GM06990 (cell line): ENCODE data around the gene SNRPB.
"Not testable (repeated sequence)": the region's sequence is repeated elsewhere in the genome, so short reads cannot be mapped to it uniquely, and the experiment has no call there.

Experiments used
- DNase-seq: peaks from one replicate; pipeline ENCODE4 v3.0.0-alpha.2; 2011; ENCODE audit not compliant: insufficient read length; ENCODE audit errors: extremely low read depth
- H3K27me3 ChIP-seq: replicated peaks from 2 replicates; pipeline ENCODE4 v1.6.0; 2011; ENCODE audit warnings: low read length; ENCODE audit not compliant: control insufficient read depth, insufficient read depth
- H3K36me3 ChIP-seq: 2 replicates; pipeline ENCODE4 v1.5.1; 2011; ENCODE audit warnings: low read length; ENCODE audit not compliant: control insufficient read depth, insufficient read depth
- H3K4me3 ChIP-seq: replicated peaks from 2 replicates; pipeline ENCODE4 v1.5.1; 2011; ENCODE audit warnings: low read depth, mild to moderate bottlenecking, control low read depth, low read length
- TF ChIP-seq, protein P1 (sequence below): IDR thresholded peaks from 2 replicates; pipeline ENCODE4 v1.5.1; 2011; ENCODE audit warnings: low read length, control low read depth, mild to moderate bottlenecking, inconsistent platforms; ENCODE audit not compliant: insufficient read depth, poor library complexity, severe bottlenecking

SNRPB gene

DNA sequence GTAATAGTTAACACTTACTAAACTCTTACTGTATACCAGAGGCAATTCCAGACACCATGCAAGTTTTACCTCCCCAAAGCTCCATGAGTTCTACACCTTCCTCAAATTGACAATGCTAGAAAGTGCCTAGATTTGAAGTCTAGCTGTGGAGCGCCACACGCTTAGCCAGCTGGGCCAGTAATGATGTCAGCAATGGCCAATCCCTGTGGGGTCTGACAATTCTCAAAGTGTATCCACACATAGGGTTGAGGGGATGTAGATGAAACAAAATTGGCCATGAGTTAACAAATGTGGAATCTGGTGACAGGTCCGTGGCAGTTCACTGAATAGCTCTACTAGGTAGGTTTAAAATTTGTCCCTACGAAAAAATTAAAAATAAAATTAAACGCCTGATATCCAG is 36.9 kb upstream of the SNRPB start:
- peak overlapping the region; percentile 79; the same call in 1 of the 2 replicates for H3K4me3 ChIP-seq
- H3K36me3 ChIP-seq, result no peaks in the 10 kb centered on the region
- DNase-seq, result no peak
- TF ChIP-seq, protein P1, sequence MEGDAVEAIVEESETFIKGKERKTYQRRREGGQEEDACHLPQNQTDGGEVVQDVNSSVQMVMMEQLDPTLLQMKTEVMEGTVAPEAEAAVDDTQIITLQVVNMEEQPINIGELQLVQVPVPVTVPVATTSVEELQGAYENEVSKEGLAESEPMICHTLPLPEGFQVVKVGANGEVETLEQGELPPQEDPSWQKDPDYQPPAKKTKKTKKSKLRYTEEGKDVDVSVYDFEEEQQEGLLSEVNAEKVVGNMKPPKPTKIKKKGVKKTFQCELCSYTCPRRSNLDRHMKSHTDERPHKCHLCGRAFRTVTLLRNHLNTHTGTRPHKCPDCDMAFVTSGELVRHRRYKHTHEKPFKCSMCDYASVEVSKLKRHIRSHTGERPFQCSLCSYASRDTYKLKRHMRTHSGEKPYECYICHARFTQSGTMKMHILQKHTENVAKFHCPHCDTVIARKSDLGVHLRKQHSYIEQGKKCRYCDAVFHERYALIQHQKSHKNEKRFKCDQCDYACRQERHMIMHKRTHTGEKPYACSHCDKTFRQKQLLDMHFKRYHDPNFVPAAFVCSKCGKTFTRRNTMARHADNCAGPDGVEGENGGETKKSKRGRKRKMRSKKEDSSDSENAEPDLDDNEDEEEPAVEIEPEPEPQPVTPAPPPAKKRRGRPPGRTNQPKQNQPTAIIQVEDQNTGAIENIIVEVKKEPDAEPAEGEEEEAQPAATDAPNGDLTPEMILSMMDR, result no peak
- no peaks in the 10 kb centered on the region for H3K27me3 ChIP-seq

DNA sequence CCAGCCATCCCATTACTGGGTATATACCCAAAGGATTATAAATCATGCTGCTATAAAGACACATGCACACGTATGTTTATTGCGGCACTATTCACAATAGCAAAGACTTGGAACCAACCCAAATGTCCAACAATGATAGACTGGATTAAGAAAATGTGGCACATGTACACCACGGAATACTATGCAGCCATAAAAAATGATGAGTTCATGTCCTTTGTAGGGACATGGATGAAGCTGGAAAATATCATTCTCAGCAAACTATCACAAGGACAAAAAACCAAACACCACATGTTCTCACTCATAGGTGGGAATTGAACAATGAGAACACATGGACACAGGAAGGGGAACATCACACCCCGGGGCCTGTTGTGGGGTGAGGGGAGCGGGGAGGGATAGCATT is 35.8 kb upstream of the SNRPB start:
- not testable (repeated sequence) for H3K4me3 ChIP-seq, H3K27me3 ChIP-seq, DNase-seq, H3K36me3 ChIP-seq

DNA sequence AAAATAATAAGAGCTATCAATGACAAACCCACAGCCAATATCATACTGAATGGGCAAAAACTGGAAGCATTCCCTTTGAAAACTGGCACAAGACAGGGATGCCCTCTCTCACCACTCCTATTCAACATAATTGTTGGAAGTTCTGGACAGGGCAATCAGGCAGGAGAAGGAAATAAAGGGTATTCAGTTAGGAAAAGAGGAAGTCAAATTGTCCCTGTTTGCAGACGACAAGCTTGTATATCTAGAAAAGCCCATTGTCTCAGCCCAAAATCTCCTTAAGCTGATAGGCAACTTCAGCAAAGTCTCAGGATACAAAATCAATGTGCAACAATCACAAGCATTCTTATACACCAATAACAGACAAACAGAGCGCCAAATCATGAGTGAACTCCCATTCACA is 34.2 kb upstream of the SNRPB start:
- H3K27me3 ChIP-seq, H3K4me3 ChIP-seq, H3K36me3 ChIP-seq, DNase-seq: not testable (repeated sequence)

DNA sequence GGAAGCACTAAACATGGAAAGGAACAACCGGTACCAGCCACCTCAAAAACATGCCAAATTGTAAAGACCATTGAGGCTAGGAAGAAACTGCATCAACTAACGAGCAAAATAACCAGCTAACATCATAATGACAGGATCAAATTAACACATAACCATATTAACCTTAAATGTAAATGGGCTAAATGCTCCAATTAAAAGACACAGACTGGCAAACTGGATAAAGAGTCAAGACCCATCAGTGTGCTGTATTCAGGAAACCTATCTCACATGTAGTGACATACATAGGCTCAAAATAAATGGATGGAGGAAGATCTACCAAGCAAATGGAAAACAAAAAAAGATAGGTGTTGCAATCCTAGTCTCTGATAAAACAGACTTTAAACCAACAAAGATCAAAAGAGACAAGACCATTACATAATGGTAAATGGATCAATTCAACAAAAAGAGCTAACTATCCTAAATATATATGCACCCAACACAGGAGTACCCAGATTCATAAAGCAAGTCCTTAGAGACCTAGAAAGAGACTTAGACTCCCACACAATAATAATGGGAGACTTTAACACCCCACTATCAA is 32.3 kb upstream of the SNRPB start:
- DNase-seq, H3K27me3 ChIP-seq, H3K36me3 ChIP-seq, H3K4me3 ChIP-seq: not testable (repeated sequence)

DNA sequence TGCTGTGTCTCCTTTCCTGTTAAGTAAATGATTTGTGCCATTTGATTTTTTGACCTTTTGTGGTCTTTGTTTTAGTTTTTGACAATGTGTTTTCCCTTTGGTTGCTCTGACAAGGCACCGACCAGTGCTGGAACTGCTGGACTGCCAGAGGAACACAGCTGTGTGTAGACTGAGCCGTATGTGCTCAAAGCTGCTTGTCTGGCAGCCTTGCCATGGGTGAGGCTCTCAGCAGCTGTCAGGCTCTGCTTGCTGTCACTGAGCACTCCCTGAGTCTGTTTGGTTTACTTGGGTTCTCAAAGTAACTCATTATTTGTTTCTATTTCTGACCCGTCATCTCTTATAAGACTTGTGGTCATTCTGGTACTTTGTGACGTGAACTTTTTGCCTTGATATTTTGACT is 15.1 kb upstream of the SNRPB start:
- Histone ChIP-seq H3K4me3 (no peak overlapping the region), H3K27me3 (no peaks in the 10 kb centered on the region), H3K36me3 (peaks cover 16% of the 10 kb centered on the region)
- TF ChIP-seq, protein P1, result no peak
- DNase-seq, result no peak

DNA sequence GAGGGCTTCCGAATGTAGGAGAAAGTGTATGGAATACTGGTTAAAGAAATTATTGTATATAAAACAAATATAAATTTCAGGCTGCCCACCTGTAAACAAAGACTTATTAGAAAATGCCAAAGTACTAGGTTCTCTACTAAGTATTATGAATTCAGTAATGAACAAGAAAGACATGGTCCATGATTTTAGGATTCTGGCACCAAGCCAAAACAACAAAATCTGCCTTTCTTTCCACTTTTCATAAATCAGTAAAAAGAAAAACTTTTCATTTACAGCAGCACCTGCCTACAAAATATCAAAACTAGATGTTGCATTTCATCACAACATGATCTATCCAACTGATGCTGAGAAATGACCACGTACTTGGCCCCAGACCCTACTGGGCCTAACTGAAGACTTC is 14.5 kb upstream of the SNRPB start:
- no peak for DNase-seq
- Histone ChIP-seq H3K36me3 (peaks cover 16% of the 10 kb centered on the region), H3K4me3 (no peak overlapping the region), H3K27me3 (no peaks in the 10 kb centered on the region)
- TF ChIP-seq, protein P1, result no peak

GRCh38 chr20:2483504-2483903 is 12.9 kb upstream of the SNRPB start:
- Histone ChIP-seq H3K27me3 (no peaks in the 10 kb centered on the region), H3K36me3 (peaks cover 14% of the 10 kb centered on the region), H3K4me3 (no peak overlapping the region)
- DNase-seq, result no peak
- TF ChIP-seq, protein P1, result no peak
